Cerebellar nuclear complex (tissue), 1 donor: ENCODE measurements around the gene SGF29.
"Not testable (repeated sequence)": the region's sequence is repeated elsewhere in the genome, so short reads cannot be mapped to it uniquely, and the experiment has no call there.

ENCODE experiments used
- DNase-seq, 2 experiments: peaks; one replicate each; lab custom pipeline; 2025; lab: John Stamatoyannopoulos, UW

Gene SGF29

GRCh38 chr16:28612359-28613280 lies 58.9 kb downstream of the SGF29 start:
- DNase-seq = not testable (repeated sequence)

GRCh38 chr16:28613912-28614311 lies 60.2 kb downstream of the SGF29 start:
- DNase-seq = not testable (repeated sequence)

- DNase-seq = not testable (repeated sequence)
These were observed 60.8 kb downstream of the SGF29 start for GRCh38 chr16:28614561-28614960.

GRCh38 chr16:28615486-28616223 lies 61.9 kb downstream of the SGF29 start:
- peak in 1 of 2 experiments; percentile 6 for DNase-seq

GRCh38 chr16:28616224-28616577 lies 62.5 kb downstream of the SGF29 start:
- not testable (repeated sequence) for DNase-seq

GRCh38 chr16:28616636-28617035 lies 62.9 kb downstream of the SGF29 start:
- no peak for DNase-seq

- DNase-seq = no peak
These were observed 64.2 kb downstream of the SGF29 start for GRCh38 chr16:28617874-28618273.

- DNase-seq = not testable (repeated sequence)
These were observed 66.6 kb downstream of the SGF29 start for GRCh38 chr16:28620316-28620715.

- DNase-seq = no peak
These were observed 67.9 kb downstream of the SGF29 start for GRCh38 chr16:28621481-28622155.

- DNase-seq = not testable (repeated sequence)
These were observed 68.9 kb downstream of the SGF29 start for GRCh38 chr16:28622532-28623171.

GRCh38 chr16:28623172-28623711 lies 69.5 kb downstream of the SGF29 start:
- DNase-seq = no peak

GRCh38 chr16:28630905-28631304 lies 77.2 kb downstream of the SGF29 start:
- DNase-seq = not testable (repeated sequence)

- DNase-seq = not testable (repeated sequence)
These were observed 82.5 kb downstream of the SGF29 start for GRCh38 chr16:28636093-28636823.

GRCh38 chr16:28637765-28638164 lies 84.0 kb downstream of the SGF29 start, which contains the start of gene NPIPB8:
TSS of gene NPIPB8 (plus strand) at chr16:28638065. CDS start at chr16:28638361, 296 bp downstream.
- DNase-seq = not testable (repeated sequence)

GRCh38 chr16:28638359-28638758 lies 84.6 kb downstream of the SGF29 start:
- DNase-seq = not testable (repeated sequence)

GRCh38 chr16:28639959-28640358 lies 86.2 kb downstream of the SGF29 start:
- DNase-seq = not testable (repeated sequence)
